Iris pigment epithelial cell (primary cell): ENCODE data around the gene CBR1.
A peak's percentile ranks its signal among the peaks of the same experiment; 100 is the strongest.
"Not testable (repeated sequence)": the region's sequence is repeated elsewhere in the genome, so short reads cannot be mapped to it uniquely, and the experiment has no call there.

ENCODE experiments used
- DNase-seq: peaks from one replicate; pipeline ENCODE4 v3.0.0-alpha.2; 2011; ENCODE audit warnings: low read depth

Gene CBR1

GRCh38 chr21:36079671-36080070 is 9.8 kb downstream of the CBR1 start:
- no peak for DNase-seq

- no peak for DNase-seq
Measured at GRCh38 chr21:36080386-36080785, 10.6 kb downstream of the CBR1 start.

- peak; percentile 13 for DNase-seq
Measured at GRCh38 chr21:36082237-36082664, 12.4 kb downstream of the CBR1 start.

GRCh38 chr21:36087362-36088138 is 17.7 kb downstream of the CBR1 start:
- DNase-seq, result no peak

GRCh38 chr21:36089946-36090345 is 20.1 kb downstream of the CBR1 start:
- DNase-seq, result no peak

GRCh38 chr21:36092681-36093080 is 22.9 kb downstream of the CBR1 start:
- no peak for DNase-seq

GRCh38 chr21:36093512-36093911 is 23.7 kb downstream of the CBR1 start:
- no peak for DNase-seq

- no peak for DNase-seq
Measured at GRCh38 chr21:36096398-36097290, 26.8 kb downstream of the CBR1 start.

- DNase-seq, result peak; percentile 61
Measured at GRCh38 chr21:36097427-36098181, 27.8 kb downstream of the CBR1 start.

GRCh38 chr21:36098182-36098532 is 28.3 kb downstream of the CBR1 start:
- DNase-seq, result no peak

GRCh38 chr21:36099000-36099399 is 29.2 kb downstream of the CBR1 start:
- DNase-seq, result no peak

GRCh38 chr21:36099695-36100211 is 29.9 kb downstream of the CBR1 start:
- DNase-seq, result not testable (repeated sequence)

- no peak for DNase-seq
Measured at GRCh38 chr21:36100971-36101641, 31.3 kb downstream of the CBR1 start.

GRCh38 chr21:36103434-36103833 is 33.6 kb downstream of the CBR1 start:
- DNase-seq, result no peak

GRCh38 chr21:36104317-36105300 is 34.8 kb downstream of the CBR1 start:
- peak; percentile 33 for DNase-seq

GRCh38 chr21:36105327-36105842 is 35.6 kb downstream of the CBR1 start:
- no peak for DNase-seq

- DNase-seq, result no peak
Measured at GRCh38 chr21:36109868-36110267, 40.0 kb downstream of the CBR1 start.

GRCh38 chr21:36111238-36111637 is 41.4 kb downstream of the CBR1 start:
- DNase-seq, result no peak

- no peak for DNase-seq
Measured at GRCh38 chr21:36113647-36114428, 44.0 kb downstream of the CBR1 start.
